Measurements from ENCODE around the gene ERP27.

Gene ERP27

GRCh38 chr12:14896521-14897169 is 41.7 kb downstream of the ERP27 start:
- DNase-seq = no peak

GRCh38 chr12:14893506-14894250 is 44.7 kb downstream of the ERP27 start:
- DNase-seq = no peak

- DNase-seq = no peak
These were observed 45.4 kb downstream of the ERP27 start for GRCh38 chr12:14892726-14893505.

- DNase-seq = no peak
These were observed 47.6 kb downstream of the ERP27 start for GRCh38 chr12:14890701-14891100.

GRCh38 chr12:14886271-14886670 is 52.1 kb downstream of the ERP27 start:
- DNase-seq = no peak

GRCh38 chr12:14885718-14886221 is 52.6 kb downstream of the ERP27 start, which contains the start of gene MGP:
Gene MGP, minus strand, starts transcription at chr12:14885854. Its CDS starts 63 bp downstream, at chr12:14885791.
- no peak for DNase-seq

GRCh38 chr12:14884458-14884878 is 53.9 kb downstream of the ERP27 start:
- DNase-seq = peak; percentile 2

- DNase-seq = no peak
These were observed 54.7 kb downstream of the ERP27 start for GRCh38 chr12:14883686-14884085.

- DNase-seq = no peak
These were observed 57.4 kb downstream of the ERP27 start for GRCh38 chr12:14880890-14881453.

- no peak for DNase-seq
These were observed 59.0 kb downstream of the ERP27 start for GRCh38 chr12:14879222-14879933.

- DNase-seq = no peak
These were observed 59.8 kb downstream of the ERP27 start for GRCh38 chr12:14878488-14878887.

- DNase-seq = no peak
These were observed 61.5 kb downstream of the ERP27 start for GRCh38 chr12:14876833-14877232.

- DNase-seq = no peak
These were observed 63.5 kb downstream of the ERP27 start for GRCh38 chr12:14874882-14875281.

- no peak for DNase-seq
These were observed 64.7 kb downstream of the ERP27 start for GRCh38 chr12:14873440-14874185.

- DNase-seq = no peak
These were observed 66.5 kb downstream of the ERP27 start for GRCh38 chr12:14871886-14872285.

GRCh38 chr12:14871247-14871646 is 67.1 kb downstream of the ERP27 start:
- DNase-seq = no peak

GRCh38 chr12:14868916-14869506 is 69.3 kb downstream of the ERP27 start:
- no peak for DNase-seq

Data from SHP77 treated with DMSO at 0.1 percent for 48 hours (cell line).